Measurements from ENCODE around the gene NPEPL1. TPM values are rescaled to one million over a fixed set of nuclear protein-coding genes. Genes with fewer than 3 reads are reported as not detected.

The NPEPL1 gene
- total RNA-seq, 1 donor from 2014 or later = 25.5 TPM

DNA sequence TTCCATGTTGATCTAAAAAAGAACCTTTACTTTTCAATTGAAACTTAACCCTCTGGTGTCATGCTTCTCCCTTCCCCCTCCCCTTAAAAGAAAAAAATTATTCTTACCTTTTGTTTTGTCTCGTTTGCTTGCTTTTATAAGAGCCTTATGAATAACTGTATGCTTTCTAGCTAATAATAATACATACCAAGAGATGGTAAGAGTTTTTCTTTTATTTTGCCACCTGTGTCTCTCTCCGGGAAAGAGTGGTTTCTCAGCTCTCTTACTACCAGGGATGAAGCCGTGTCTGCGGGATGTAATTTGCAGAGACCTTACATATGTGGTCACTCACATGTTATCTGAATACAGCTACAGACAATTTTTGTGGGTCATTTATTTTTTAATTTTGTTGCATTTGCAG is 33.8 kb upstream of the NPEPL1 start:
- intact Hi-C loops (cut with DNase I) = no loop called here
- H3K27ac ChIP-seq = no peak overlapping the region

GRCh38 chr20:58659841-58660240 is 32.8 kb upstream of the NPEPL1 start:
- H3K36me3 ChIP-seq = no peaks in the 10 kb centered on the region
- H3K4me1 ChIP-seq = peaks cover 50% of the 10 kb centered on the region
- H3K27me3 ChIP-seq = no peaks in the 10 kb centered on the region
- TF ChIP-seq, protein P1, sequence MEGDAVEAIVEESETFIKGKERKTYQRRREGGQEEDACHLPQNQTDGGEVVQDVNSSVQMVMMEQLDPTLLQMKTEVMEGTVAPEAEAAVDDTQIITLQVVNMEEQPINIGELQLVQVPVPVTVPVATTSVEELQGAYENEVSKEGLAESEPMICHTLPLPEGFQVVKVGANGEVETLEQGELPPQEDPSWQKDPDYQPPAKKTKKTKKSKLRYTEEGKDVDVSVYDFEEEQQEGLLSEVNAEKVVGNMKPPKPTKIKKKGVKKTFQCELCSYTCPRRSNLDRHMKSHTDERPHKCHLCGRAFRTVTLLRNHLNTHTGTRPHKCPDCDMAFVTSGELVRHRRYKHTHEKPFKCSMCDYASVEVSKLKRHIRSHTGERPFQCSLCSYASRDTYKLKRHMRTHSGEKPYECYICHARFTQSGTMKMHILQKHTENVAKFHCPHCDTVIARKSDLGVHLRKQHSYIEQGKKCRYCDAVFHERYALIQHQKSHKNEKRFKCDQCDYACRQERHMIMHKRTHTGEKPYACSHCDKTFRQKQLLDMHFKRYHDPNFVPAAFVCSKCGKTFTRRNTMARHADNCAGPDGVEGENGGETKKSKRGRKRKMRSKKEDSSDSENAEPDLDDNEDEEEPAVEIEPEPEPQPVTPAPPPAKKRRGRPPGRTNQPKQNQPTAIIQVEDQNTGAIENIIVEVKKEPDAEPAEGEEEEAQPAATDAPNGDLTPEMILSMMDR (IDR thresholded peaks at IDR 0.05) = no peak
- TF ChIP-seq POLR2AphosphoS5 (IDR thresholded peaks at IDR 0.05; ENCODE audit: insufficient read depth in 1 of 2, low read depth in 1 of 2) (no peak), POLR2A (IDR thresholded peaks at IDR 0.05) (no peak)
- H3K27ac ChIP-seq = no peak overlapping the region
- no peaks in the 10 kb centered on the region for H3K9me3 ChIP-seq
- H3K4me3 ChIP-seq = no peak overlapping the region
- intact Hi-C loops (cut with DNase I) = no loop called here
- no peak for DNase-seq (ENCODE audit: extremely low spot score in 2 of 2)

More for the DNA sequence above, 33.8 kb upstream of the NPEPL1 start:
- TF ChIP-seq, protein P1 (IDR thresholded peaks at IDR 0.05) = no peak
- TF ChIP-seq POLR2A (IDR thresholded peaks at IDR 0.05) (no peak), POLR2AphosphoS5 (IDR thresholded peaks at IDR 0.05; ENCODE audit: insufficient read depth in 1 of 2, low read depth in 1 of 2) (no peak)
- H3K36me3 ChIP-seq = no peaks in the 10 kb centered on the region
- H3K27me3 ChIP-seq = no peaks in the 10 kb centered on the region
- H3K4me3 ChIP-seq = no peak overlapping the region
- H3K4me1 ChIP-seq = peaks cover 59% of the 10 kb centered on the region
- DNase-seq (ENCODE audit: extremely low spot score in 2 of 2) = no peak
- H3K9me3 ChIP-seq = no peaks in the 10 kb centered on the region

GRCh38 chr20:58660855-58661597 is 31.6 kb upstream of the NPEPL1 start:
- H3K4me3 ChIP-seq = no peak overlapping the region
- no peaks in the 10 kb centered on the region for H3K27me3 ChIP-seq
- peaks cover 38% of the 10 kb centered on the region for H3K4me1 ChIP-seq
- H3K36me3 ChIP-seq = no peaks in the 10 kb centered on the region
- intact Hi-C loops (cut with DNase I) = no loop called here
- no peak for DNase-seq (ENCODE audit: extremely low spot score in 2 of 2)
- H3K9me3 ChIP-seq = no peaks in the 10 kb centered on the region
- H3K27ac ChIP-seq = no peak overlapping the region
- no peak for TF ChIP-seq POLR2AphosphoS5 (IDR thresholded peaks at IDR 0.05; ENCODE audit: insufficient read depth in 1 of 2, low read depth in 1 of 2)
- TF ChIP-seq, protein P1 (IDR thresholded peaks at IDR 0.05) = no peak
- no peak for TF ChIP-seq POLR2A (IDR thresholded peaks at IDR 0.05)

GRCh38 chr20:58661598-58662473 is 30.8 kb upstream of the NPEPL1 start:
- H3K36me3 ChIP-seq = peaks cover 0 to 5% of the 10 kb centered on the region in 2 donors
- intact Hi-C loops (cut with DNase I) = no loop called here
- H3K4me3 ChIP-seq = no peak overlapping the region
- H3K27ac ChIP-seq = no peak overlapping the region
- TF ChIP-seq, protein P1 (IDR thresholded peaks at IDR 0.05) = no peak
- TF ChIP-seq POLR2A (IDR thresholded peaks at IDR 0.05) (no peak), POLR2AphosphoS5 (IDR thresholded peaks at IDR 0.05; ENCODE audit: insufficient read depth in 1 of 2, low read depth in 1 of 2) (no peak)
- no peaks in the 10 kb centered on the region for H3K9me3 ChIP-seq
- DNase-seq (ENCODE audit: extremely low spot score in 2 of 2) = no peak
- peaks cover 30% of the 10 kb centered on the region for H3K4me1 ChIP-seq
- H3K27me3 ChIP-seq = no peaks in the 10 kb centered on the region
